GM12864 (cell line): Measurements from ENCODE around the gene SLC9A2.
A peak's percentile ranks its signal among the peaks of the same experiment; 100 is the strongest.

Experiments used
- DNase-seq: peaks from one replicate; pipeline ENCODE4 v3.0.0-alpha.2; 2011; ENCODE audit warnings: low read depth
- H3K4me3 ChIP-seq: 2 replicates; pipeline ENCODE4 v1.5.1; 2011; ENCODE audit warnings: mild to moderate bottlenecking, low read depth, low read length, control low read depth
- TF ChIP-seq, protein P1 (sequence below): IDR thresholded peaks from 2 replicates; pipeline ENCODE4 v1.5.1; 2011; ENCODE audit warnings: low read depth, mild to moderate bottlenecking, moderate library complexity, low read length, control low read depth, inconsistent platforms; ENCODE audit errors: missing control alignments

The SLC9A2 gene

DNA sequence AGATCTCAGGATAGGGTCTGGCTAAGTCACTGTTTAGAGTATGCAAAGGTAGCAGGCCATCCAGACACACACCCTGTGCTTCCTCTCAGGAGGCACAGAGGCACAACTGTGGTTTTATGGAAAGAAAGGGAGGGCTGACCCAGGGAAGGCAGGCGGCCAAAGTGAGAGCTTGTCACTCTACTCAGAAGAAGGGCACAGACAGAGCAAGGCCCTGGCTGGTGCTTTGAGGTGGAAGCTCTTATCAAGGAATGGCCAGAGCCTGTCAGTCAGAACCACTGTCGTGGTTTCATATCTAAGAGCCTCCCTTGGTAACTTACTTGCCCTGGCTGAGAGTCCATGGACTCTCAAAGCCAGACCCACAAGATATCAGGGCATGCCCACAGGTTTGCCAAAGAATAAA is 40.7 kb downstream of the SLC9A2 start:
- TF ChIP-seq, protein P1, sequence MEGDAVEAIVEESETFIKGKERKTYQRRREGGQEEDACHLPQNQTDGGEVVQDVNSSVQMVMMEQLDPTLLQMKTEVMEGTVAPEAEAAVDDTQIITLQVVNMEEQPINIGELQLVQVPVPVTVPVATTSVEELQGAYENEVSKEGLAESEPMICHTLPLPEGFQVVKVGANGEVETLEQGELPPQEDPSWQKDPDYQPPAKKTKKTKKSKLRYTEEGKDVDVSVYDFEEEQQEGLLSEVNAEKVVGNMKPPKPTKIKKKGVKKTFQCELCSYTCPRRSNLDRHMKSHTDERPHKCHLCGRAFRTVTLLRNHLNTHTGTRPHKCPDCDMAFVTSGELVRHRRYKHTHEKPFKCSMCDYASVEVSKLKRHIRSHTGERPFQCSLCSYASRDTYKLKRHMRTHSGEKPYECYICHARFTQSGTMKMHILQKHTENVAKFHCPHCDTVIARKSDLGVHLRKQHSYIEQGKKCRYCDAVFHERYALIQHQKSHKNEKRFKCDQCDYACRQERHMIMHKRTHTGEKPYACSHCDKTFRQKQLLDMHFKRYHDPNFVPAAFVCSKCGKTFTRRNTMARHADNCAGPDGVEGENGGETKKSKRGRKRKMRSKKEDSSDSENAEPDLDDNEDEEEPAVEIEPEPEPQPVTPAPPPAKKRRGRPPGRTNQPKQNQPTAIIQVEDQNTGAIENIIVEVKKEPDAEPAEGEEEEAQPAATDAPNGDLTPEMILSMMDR, result no peak
- H3K4me3 ChIP-seq, result no peak overlapping the region
- no peak for DNase-seq

DNA sequence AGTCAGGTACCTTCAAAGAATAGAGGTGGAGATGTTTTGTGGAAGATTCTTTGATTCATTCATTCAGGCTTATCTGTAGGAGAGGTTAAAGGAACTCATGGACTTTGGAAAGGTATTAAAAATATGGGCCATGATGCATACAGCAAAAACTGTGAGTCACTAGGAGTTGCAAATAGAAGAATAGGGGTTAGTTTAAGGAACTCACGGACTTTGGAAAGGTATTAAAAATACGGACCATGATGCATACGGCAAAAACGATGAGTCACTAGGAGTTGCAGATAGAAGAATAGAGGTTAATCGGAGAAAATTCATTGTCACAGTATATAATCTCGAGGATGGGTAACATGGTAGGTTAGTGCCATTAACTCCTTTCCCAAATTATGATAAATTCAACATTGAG is 41.2 kb downstream of the SLC9A2 start:
- DNase-seq, result no peak
- no peak overlapping the region for H3K4me3 ChIP-seq
- TF ChIP-seq, protein P1, result no peak

DNA sequence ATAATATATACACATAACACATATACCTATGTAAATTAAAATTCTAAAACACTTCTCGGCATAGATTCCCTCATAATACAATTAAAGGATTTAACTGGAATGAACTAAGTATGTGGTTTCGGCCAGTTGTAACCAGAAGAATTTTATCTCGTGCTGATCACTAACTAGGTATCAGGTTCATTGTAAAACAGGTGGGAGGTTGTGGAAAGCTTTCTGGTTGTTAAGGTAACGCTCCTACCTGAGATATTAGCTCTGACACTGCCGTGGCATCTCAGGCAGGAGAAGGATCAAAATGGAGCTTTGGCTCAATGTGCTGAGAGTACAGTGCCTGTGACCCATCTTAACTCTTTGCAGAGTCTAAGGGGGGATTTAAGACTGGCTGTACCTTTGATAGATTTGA is 42.5 kb downstream of the SLC9A2 start:
- DNase-seq, result no peak
- H3K4me3 ChIP-seq, result no peak overlapping the region
- TF ChIP-seq, protein P1, result no peak

DNA sequence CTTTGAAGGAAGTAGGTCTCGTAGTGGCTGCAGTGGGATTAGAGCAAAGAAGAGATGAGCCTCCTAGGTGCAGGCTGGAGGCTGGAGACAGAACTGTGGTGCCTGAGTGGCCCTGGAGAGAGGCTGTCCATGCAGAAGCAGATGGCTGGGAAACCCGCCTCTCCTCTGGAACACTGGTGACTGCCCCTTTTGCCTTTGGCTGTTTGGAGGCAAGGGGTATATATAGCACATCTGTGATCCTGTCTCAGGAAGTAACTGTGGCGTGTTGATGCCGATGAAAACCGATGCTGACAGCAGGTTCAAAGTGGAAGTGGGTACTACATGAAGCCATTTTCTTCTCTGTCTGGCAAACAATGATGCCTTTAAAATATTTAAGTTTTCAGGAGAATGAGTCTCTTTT is 43.5 kb downstream of the SLC9A2 start:
- TF ChIP-seq, protein P1, result no peak
- no peak overlapping the region for H3K4me3 ChIP-seq
- DNase-seq, result no peak

DNA sequence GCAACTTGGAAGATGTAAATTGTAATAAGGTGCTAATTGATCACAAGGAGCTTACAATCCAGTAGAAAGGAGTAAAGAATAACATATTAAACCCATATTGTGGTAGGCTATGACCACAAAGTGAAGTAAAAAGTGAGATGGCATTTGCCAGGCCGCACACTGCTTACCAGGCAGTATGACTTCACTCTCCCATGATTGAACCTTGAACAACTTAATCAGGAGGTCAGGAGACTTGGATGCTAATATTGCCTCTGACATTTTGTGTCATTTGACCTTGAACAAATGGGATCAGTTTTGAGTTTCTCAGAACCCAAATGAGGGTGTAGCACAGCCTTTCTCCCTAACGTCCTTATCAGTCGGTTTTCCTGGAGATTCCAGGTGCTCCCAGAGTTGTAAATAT is 44.0 kb downstream of the SLC9A2 start:
- DNase-seq, result no peak
- TF ChIP-seq, protein P1, result no peak
- no peak overlapping the region for H3K4me3 ChIP-seq

DNA sequence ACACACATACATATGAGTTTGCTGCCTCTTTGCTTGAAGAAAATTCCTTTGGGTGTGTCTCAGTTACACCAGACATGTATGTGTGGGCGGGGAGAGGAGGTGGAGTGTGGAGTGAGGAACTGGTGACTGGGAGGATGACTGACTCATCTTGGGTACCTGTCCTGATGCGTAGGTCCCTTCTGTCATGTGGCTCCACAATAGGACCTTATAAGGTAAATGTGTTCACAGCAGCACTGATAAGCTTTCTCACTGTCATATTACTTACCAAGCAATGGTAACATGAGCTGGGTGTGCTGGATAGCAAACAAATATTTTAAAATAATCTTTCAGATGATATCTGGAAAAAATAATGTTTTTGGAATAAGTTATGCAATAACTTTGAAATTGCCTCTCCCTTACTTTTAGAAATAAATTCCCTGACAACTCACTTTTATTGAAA is 45.1 kb downstream of the SLC9A2 start:
- TF ChIP-seq, protein P1, result no peak
- H3K4me3 ChIP-seq, result no peak overlapping the region
- DNase-seq, result peak; percentile 63

DNA sequence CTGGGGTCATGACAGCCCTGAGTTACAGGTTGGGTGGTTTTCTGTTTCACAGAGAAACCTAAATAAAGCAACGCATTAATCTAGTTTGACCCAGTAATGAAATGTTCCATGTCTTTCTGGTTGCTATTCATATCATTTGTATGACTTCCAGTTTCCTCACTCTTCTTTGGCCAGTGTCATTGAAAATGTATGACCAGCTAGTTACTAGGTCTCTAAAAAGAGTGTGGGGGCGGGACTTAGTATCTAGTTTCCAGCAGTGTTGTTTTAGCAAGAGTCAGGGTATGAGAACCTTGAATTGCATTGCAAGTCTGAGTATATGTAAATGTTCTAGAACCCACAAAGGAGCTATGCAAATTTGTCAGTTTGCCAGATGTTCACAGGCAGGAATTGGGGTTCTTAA is 47.7 kb downstream of the SLC9A2 start:
- peak; percentile 18 for DNase-seq
- TF ChIP-seq, protein P1, result no peak
- H3K4me3 ChIP-seq, result no peak overlapping the region
